Measurements from ENCODE around the gene HPSE2.

DNA sequence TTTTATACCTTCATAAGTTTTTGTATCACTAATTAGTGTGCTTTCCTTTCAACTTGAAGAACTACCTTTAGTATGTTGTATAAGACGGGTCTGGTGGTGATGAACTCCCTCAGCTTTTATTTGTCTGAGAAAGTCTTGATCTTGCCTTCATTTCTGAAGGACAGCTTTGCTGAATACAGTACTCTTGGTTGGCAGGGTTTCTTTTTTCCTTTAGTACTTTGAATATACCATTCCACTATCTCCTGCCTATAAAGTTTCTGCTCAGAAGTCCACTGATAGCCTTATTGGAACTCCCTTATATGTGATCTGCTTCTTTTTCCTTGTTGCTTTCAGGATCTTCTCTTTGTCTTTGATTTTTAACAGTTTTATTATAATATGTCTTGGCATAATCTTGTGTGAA is 230.9 kb downstream of the HPSE2 start:
- TF ChIP-seq CTCF (IDR thresholded peaks at IDR 0.05) (no peak), POLR2AphosphoS5 (IDR thresholded peaks at IDR 0.05) (no peak)
